PFSK-1 (cell line): ENCODE measurements around the gene TRABD2A.

ENCODE experiments used
- FOXP2 ChIP-seq: optimal IDR thresholded peaks from 2 replicates; pipeline ENCODE3; 2011; ENCODE audit warnings: borderline replicate concordance, control low read depth, inconsistent platforms; ENCODE audit not compliant: insufficient read depth; ENCODE audit errors: extremely low read length, extremely low read depth
- REST ChIP-seq, 2 experiments: IDR thresholded peaks; 2 replicates each; pipeline versions ENCODE4 v1.6.1 to v1.8.0; 2011 to 2012; ENCODE audit warnings: low read depth in 2 of 2, low read length in 2 of 2, control low read depth in 1 of 2, inconsistent platforms in 1 of 2, mild to moderate bottlenecking in 1 of 2, moderate library complexity in 1 of 2; ENCODE audit not compliant: insufficient read depth in 1 of 2
- TAF1 ChIP-seq: IDR thresholded peaks from 2 replicates; pipeline ENCODE4 v1.6.1; 2012; ENCODE audit warnings: low read length, control low read depth, borderline replicate concordance; ENCODE audit not compliant: insufficient read depth

GRCh38 chr2:84781942-84782716 is 98.8 kb downstream of the TRABD2A start:
- no peak for TF ChIP-seq FOXP2
- no peak for TF ChIP-seq TAF1
- TF ChIP-seq REST (IDR thresholded peaks at IDR 0.05; ENCODE audit: insufficient read depth in 1 of 2, low read depth in 2 of 2, low read length in 2 of 2) = no peak
